Ammon's horn (tissue), 1 donor: ENCODE results near the gene ST3GAL3.
"Not testable (repeated sequence)": the region's sequence is repeated elsewhere in the genome, so short reads cannot be mapped to it uniquely, and the experiment has no call there.

ENCODE experiments used
- DNase-seq: peaks from one replicate; pipeline ENCODE4 v3.0.0-alpha.2; 2016; ENCODE audit warnings: low spot score

The ST3GAL3 gene

GRCh38 chr1:43757343-43758053 lies 50.2 kb downstream of the ST3GAL3 start:
- DNase-seq, result no peak

GRCh38 chr1:43760745-43761317 lies 53.5 kb downstream of the ST3GAL3 start:
- no peak for DNase-seq

GRCh38 chr1:43763497-43763973 lies 56.2 kb downstream of the ST3GAL3 start:
- peak; percentile 95 for DNase-seq

GRCh38 chr1:43764581-43764980 lies 57.2 kb downstream of the ST3GAL3 start:
- peak; percentile 24 for DNase-seq

GRCh38 chr1:43766086-43766784 lies 58.9 kb downstream of the ST3GAL3 start:
- no peak for DNase-seq

- no peak for DNase-seq
These were observed 59.6 kb downstream of the ST3GAL3 start for GRCh38 chr1:43766818-43767525.

DNA sequence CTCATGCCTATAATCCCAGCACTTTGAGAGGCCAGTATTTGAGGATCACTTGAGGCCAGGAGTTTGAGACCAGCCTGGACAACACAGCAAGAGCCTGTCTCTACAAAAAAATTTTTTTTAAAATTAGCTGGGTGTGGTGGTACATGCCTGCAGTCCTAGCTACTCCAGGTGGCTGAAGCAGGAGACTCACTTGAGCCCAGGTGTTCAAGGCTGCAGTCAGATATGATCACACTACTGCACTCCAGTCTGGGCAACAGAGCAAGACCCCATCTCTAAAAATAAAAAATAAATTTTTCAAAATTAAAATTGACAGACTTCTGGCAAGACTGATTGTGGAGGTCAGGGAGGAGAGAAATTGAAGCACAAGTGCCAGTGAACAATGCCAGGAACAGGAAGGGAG lies 60.8 kb downstream of the ST3GAL3 start:
- DNase-seq, result no peak

DNA sequence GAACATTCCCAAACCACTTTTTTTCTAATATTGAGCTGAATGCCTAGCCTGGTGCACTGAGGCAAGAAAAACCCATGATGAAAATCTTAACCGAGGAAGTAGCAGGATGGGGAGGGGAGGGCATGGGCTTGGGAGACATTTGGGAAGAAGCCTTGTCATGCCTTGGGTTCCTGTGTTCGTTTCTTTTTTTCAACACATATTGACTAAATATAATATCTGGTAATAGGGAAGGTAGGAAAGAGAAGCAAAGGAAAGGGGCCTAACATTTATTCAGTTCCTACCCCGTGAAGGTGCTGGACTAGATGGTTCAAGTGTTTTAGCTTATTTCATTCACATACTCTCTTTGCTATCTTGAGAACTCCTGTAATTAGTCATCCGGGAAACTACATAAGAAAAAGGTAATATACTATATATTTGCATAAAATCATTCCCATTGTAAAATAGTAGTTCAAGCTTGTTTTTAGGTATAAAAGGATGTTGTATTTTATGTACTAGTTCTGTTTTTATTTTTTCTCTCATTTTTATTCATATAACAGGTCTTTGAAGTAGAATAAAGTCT lies 62.1 kb downstream of the ST3GAL3 start:
- no peak for DNase-seq

GRCh38 chr1:43770111-43770510 lies 62.8 kb downstream of the ST3GAL3 start:
- DNase-seq, result no peak

- no peak for DNase-seq
These were observed 65.6 kb downstream of the ST3GAL3 start for GRCh38 chr1:43772978-43773377.

DNA sequence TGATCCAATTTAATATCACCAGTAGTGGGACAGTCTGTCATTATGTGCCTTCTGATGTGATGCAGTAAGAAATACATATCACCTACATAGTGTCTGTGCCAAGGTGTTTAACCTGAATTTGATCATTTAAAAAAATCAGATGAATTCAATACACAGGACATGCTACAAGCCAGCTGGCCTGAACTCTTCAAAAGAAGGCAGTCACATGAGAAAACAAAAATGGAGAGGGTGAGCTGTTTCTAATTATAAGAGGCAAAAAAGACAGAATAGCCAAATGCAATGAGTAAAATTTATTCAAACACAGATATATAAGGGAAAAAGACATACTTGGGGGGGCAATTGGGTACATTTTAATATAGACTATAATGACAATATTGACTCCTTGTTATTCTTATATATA lies 66.5 kb downstream of the ST3GAL3 start:
- no peak for DNase-seq

- DNase-seq, result no peak
These were observed 67.0 kb downstream of the ST3GAL3 start for GRCh38 chr1:43774359-43774758.

DNA sequence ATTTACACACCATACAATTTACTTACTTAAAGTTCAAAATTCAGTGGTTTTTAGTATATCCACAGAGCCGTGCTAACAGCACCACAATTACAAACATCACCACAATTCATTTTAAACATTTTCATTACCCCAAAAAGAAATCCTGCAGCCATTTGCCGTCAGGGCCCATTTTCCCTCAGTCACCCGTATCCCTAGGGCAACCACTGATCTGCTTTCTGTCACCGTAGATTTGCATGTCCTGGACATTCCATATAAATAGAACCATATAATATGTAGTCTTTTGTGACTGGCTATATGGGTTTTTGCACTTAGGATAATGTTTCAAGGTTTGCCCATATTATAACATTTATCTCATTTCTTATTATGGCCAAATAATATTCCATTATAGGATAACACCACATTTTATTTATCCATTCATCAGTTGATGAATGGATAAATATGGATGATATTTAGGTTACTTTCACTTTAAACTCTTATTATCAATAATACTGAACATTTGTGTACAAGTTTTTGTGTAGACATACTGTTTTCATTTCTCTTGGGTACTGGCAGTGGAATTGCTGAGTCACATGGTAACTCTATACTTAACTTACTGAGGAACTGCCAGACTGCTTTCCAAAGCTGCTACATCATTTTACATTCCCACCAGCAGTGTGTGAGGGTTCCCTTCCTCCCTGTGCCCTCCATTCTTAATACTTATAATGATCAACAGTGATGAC lies 68.9 kb downstream of the ST3GAL3 start:
- no peak for DNase-seq

GRCh38 chr1:43777916-43778315 lies 70.6 kb downstream of the ST3GAL3 start:
- DNase-seq, result not testable (repeated sequence)

- DNase-seq, result no peak
These were observed 71.9 kb downstream of the ST3GAL3 start for GRCh38 chr1:43779266-43779665.

DNA sequence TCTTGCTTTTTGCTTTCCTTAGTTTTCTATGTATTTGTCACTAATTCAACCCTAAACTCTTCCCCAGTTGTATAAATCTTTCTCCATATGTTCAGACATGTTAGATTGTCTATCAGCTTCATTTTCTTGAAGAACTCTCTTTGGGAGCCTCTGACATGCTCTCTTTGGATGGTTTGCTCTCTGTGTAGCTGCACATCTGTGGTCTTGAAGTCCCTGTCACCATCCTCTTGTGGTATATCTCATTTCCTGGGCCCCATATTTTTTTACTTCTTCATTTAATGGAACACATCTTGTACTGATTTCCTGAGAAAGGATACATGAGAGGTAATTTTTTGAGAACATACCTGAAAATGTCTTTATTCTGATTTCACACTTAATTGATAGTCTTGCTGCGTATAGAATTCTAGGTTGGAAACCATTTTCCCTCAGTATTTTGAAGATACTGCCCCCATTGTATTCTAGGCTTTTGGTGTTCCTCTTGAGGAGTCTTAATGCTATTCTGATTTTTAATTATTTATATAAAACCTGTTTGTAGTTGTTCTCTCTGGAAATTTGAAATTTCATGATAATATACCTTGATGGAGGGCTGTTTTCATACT lies 72.6 kb downstream of the ST3GAL3 start:
- no peak for DNase-seq

- DNase-seq, result no peak
These were observed 74.2 kb downstream of the ST3GAL3 start for GRCh38 chr1:43781574-43781973.

DNA sequence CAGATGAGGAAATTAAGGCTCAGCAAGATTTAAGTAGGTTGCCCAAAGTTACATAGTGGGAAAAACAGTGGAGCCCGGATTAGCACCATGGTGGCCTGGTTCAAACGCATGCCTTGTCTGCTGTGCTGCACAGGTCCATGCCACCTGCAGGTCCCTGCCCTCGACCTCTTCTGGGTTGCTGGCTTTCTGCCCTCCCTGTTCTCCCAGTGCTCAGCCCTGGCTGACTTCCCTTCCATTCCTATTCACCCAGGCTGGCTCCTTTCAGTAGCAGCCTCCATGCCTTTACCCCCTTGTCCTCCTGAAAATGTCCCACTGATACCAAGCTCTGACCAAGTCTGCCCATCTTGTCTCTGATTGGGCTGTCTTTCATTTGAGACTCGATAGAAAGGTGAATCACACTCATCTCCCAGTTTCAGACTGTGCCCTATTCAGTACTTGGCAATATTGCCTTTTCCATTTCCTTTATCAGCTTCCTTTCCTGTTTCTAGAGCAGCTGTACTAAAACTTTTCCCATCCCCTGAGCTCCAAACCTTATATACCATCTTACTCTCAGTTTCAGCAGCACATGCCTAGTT lies 75.8 kb downstream of the ST3GAL3 start:
- no peak for DNase-seq

- DNase-seq, result no peak
These were observed 76.4 kb downstream of the ST3GAL3 start for GRCh38 chr1:43783671-43784205.

GRCh38 chr1:43786201-43786958 lies 79.0 kb downstream of the ST3GAL3 start:
- DNase-seq, result no peak
